Measurements from ENCODE around the gene C3orf49.
A peak's percentile ranks its signal among the peaks of the same experiment; 100 is the strongest.

Gene C3orf49

DNA sequence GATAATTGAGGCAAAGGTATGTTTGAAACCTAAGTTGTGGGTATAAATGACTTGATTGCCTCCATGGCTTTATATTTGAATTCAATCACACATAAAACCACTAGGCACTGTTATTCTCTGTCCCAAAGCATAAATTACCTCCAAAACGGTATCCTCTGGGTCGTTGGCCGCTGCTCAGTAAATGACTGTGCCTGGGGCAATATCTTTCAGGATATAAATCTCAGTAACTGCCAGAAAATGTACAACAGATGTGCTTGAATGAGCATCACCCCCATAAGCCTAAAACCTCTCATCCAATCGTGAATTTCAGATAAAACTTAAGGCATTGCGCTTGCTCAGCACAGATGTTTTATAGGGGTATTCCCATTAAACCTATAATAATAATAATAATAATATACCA is 19.0 kb upstream of the C3orf49 start:
- no peak for DNase-seq (ENCODE audit: low read depth in 2 of 2)
- H3K4me3 ChIP-seq (replicated peaks in 1 of 2; ENCODE audit: low read depth in 2 of 2, low read length in 2 of 2), result no peak overlapping the region
- TF ChIP-seq, protein P1, sequence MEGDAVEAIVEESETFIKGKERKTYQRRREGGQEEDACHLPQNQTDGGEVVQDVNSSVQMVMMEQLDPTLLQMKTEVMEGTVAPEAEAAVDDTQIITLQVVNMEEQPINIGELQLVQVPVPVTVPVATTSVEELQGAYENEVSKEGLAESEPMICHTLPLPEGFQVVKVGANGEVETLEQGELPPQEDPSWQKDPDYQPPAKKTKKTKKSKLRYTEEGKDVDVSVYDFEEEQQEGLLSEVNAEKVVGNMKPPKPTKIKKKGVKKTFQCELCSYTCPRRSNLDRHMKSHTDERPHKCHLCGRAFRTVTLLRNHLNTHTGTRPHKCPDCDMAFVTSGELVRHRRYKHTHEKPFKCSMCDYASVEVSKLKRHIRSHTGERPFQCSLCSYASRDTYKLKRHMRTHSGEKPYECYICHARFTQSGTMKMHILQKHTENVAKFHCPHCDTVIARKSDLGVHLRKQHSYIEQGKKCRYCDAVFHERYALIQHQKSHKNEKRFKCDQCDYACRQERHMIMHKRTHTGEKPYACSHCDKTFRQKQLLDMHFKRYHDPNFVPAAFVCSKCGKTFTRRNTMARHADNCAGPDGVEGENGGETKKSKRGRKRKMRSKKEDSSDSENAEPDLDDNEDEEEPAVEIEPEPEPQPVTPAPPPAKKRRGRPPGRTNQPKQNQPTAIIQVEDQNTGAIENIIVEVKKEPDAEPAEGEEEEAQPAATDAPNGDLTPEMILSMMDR (IDR thresholded peaks at IDR 0.05; ENCODE audit: low read depth, low read length), result no peak

DNA sequence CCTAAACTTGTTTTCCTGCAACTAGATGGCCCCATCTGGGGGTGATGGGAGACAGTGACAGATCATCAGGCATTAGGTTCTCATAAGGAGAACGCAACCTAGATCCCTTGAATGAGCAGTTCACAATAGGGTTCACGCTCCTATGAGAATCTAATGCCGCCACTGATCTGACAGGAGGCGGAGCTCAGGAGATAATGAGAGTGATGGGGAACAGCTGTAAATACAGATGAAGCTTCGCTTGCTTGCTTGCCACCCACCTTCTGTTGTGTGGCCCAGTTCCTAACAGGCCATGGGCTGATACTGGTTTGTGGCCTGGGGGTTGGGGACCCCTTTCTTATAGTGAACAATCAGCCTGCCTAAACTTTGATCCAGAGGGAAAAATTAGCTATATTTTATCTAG is 15.2 kb upstream of the C3orf49 start:
- no peak for DNase-seq (ENCODE audit: low read depth in 2 of 2)
- H3K4me3 ChIP-seq (replicated peaks in 1 of 2; ENCODE audit: low read depth in 2 of 2, low read length in 2 of 2), result no peak overlapping the region
- TF ChIP-seq, protein P1 (IDR thresholded peaks at IDR 0.05; ENCODE audit: low read depth, low read length), result no peak

DNA sequence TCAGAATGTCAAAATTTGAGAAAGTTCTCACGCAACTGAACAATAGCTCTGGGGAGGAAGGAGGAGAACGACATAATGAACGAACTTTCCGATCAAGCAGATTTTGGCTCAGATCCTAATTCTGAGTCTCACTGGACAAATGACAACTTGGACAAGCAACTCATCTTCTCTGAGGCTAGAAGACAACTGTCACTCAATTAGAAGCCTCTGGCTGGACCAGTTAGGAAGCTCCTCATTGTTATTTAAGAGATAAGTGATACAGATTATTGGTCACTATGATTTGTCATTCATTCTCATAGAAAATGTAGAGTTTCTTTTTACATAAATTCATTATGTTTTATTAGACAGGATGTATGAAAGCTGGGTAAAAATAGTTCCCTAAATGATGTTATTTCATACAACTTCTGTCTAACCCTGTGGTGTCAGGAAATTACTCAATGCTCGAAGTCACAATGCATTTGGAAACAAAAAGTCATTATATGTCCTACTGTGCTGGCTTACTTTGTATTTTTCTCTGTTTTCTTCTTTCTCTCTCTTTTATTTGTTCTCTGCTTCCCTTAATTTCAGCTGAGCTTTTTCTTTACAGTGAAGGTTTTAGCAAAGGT is 11.0 kb upstream of the C3orf49 start:
- H3K4me3 ChIP-seq (replicated peaks in 1 of 2; ENCODE audit: low read depth in 2 of 2, low read length in 2 of 2), result no peak overlapping the region
- no peak for DNase-seq (ENCODE audit: low read depth in 2 of 2)
- TF ChIP-seq, protein P1 (IDR thresholded peaks at IDR 0.05; ENCODE audit: low read depth, low read length), result no peak

DNA sequence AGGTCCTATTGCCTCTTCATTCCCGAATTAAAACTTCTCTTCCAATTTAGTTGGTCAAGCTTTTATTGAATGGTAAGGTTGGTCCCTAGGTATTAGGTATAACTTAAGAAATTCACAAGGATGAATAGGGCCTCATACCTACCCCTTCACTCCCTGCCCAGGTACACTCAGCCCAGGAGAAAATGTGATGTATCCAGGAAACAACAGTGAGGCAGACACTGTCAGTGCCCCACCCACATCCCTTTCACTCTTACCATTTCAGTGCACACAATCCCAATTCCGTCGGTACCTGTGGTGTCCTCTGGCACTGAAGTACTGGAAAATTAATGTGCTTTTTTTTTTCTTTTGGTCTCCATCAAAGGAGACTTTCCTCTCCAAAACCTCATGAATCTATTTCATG is 10.5 kb upstream of the C3orf49 start:
- no peak for DNase-seq (ENCODE audit: low read depth in 2 of 2)
- TF ChIP-seq, protein P1 (IDR thresholded peaks at IDR 0.05; ENCODE audit: low read depth, low read length), result no peak
- no peak overlapping the region for H3K4me3 ChIP-seq (replicated peaks in 1 of 2; ENCODE audit: low read depth in 2 of 2, low read length in 2 of 2)

DNA sequence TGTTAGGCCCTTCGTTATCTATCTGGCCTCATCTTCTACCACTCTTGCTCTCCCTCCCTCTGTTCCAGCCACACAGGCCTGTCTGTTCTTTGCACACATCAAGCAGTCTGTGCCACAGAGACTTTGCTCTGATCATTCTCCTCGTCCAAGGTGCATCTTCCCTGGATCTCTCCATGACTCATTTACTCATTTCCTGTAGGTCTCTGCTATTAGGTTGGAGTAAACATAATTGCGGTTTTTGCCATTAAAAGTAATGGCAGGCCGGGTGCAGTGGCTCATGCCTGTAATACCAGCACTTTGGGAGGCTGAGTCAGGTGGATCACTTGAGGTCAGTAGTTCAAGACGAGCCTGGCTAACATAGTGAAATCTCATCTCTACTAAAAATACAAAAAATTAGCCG is 9.5 kb upstream of the C3orf49 start:
- DNase-seq (ENCODE audit: low read depth in 2 of 2), result no peak
- TF ChIP-seq, protein P1 (IDR thresholded peaks at IDR 0.05; ENCODE audit: low read depth, low read length), result no peak
- H3K4me3 ChIP-seq (replicated peaks in 1 of 2; ENCODE audit: low read depth in 2 of 2, low read length in 2 of 2), result no peak overlapping the region

DNA sequence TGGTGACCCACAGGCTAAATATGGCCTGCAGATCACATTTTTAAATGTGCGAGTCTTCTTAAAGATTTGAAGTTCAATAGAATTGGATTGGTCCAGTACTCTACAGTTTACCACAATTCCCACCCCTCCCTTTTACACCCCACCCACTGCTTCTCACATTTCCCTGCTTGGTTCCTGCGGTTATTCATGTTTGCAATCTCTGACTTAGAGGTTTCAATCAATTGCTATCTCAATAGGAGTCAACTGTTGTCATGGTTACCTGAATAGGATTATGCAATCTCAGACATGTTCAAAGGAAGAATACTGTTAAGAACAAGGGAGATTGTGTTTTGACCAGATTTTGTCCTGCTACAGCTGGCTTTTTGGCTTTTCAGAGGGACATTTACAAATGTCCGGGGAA is 4.9 kb upstream of the C3orf49 start:
- DNase-seq (ENCODE audit: low read depth in 2 of 2), result peak; percentile 14 to 22
- no peak overlapping the region for H3K4me3 ChIP-seq (replicated peaks in 1 of 2; ENCODE audit: low read depth in 2 of 2, low read length in 2 of 2)
- TF ChIP-seq, protein P1 (IDR thresholded peaks at IDR 0.05; ENCODE audit: low read depth, low read length), result no peak

DNA sequence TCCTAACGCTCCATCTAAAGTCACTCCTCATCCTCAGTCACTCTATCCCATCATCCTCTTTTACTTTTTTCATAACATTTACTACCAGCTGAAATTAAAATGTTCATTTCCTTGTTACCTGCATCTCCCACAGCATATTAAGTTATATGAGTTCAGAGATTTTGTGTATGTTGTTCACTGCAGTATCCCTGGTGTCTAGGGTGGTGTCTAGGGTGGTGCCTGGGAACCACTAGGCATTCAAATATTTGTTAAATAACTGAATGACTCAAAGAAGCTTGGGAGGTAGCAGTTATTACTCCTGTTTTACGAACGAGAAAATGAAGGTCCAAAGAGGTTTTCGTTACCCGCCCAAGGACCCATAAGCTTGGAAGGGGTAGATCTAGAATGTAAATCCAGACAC is 1.9 kb upstream of the C3orf49 start:
- TF ChIP-seq, protein P1 (IDR thresholded peaks at IDR 0.05; ENCODE audit: low read depth, low read length), result no peak
- DNase-seq (ENCODE audit: low read depth in 2 of 2), result no peak
- no peak overlapping the region for H3K4me3 ChIP-seq (replicated peaks in 1 of 2; ENCODE audit: low read depth in 2 of 2, low read length in 2 of 2)

Data from cardiac fibroblast (primary cell).